Fibroblast of pulmonary artery (primary cell): ENCODE measurements around the gene SMIM41.

ENCODE experiments used
- DNase-seq: peaks from one replicate; pipeline ENCODE4 v3.0.0-alpha.2; 2010; ENCODE audit warnings: low read depth
- H3K4me3 ChIP-seq: replicated peaks from 2 replicates; pipeline ENCODE4 v1.5.1; 2011; ENCODE audit warnings: low read depth, mild to moderate bottlenecking, control low read depth, low read length, moderate library complexity
- CTCF ChIP-seq: IDR thresholded peaks from 2 replicates; pipeline ENCODE4 v1.5.1; 2011; ENCODE audit warnings: mild to moderate bottlenecking, control low read depth, low read length, inconsistent platforms; ENCODE audit errors: missing control alignments

SMIM41 gene

GRCh38 chr12:52120951-52121823 is 41.7 kb downstream of the SMIM41 start:
- no peak for DNase-seq
- no peak overlapping the region for H3K4me3 ChIP-seq

GRCh38 chr12:52121824-52122539 is 42.5 kb downstream of the SMIM41 start:
- TF ChIP-seq CTCF, result peak; percentile 70
- H3K4me3 ChIP-seq, result no peak overlapping the region
- DNase-seq, result peak; percentile 63

More at GRCh38 chr12:52120951-52121823, 41.7 kb downstream of the SMIM41 start:
- no peak for TF ChIP-seq CTCF

GRCh38 chr12:52122540-52122871 is 43.0 kb downstream of the SMIM41 start:
- H3K4me3 ChIP-seq, result no peak overlapping the region
- TF ChIP-seq CTCF, result no peak
- DNase-seq, result no peak

GRCh38 chr12:52122904-52123303 is 43.4 kb downstream of the SMIM41 start:
- no peak for TF ChIP-seq CTCF
- no peak for DNase-seq
- H3K4me3 ChIP-seq, result no peak overlapping the region

- no peak overlapping the region for H3K4me3 ChIP-seq
- DNase-seq, result no peak
- TF ChIP-seq CTCF, result no peak
Observed at GRCh38 chr12:52123487-52124186, 44.1 kb downstream of the SMIM41 start.

- no peak for DNase-seq
- TF ChIP-seq CTCF, result no peak
- no peak overlapping the region for H3K4me3 ChIP-seq
Observed at GRCh38 chr12:52125476-52125900, 46.0 kb downstream of the SMIM41 start.
